ENCODE data around the gene ADCY7.

ADCY7 gene

GRCh38 chr16:50293041-50293783, 26.9 kb downstream of the ADCY7 start:
- TF ChIP-seq CTCF (IDR thresholded peaks at IDR 0.05; ENCODE audit: low read depth, low read length, missing control alignments) = no peak
- no peak overlapping the region for H3K4me3 ChIP-seq (ENCODE audit: low read depth, low read length)
- no peak for DNase-seq (ENCODE audit: low read depth)

GRCh38 chr16:50293994-50294855, 27.9 kb downstream of the ADCY7 start:
- H3K4me3 ChIP-seq (ENCODE audit: low read depth, low read length) = no peak overlapping the region
- TF ChIP-seq CTCF (IDR thresholded peaks at IDR 0.05; ENCODE audit: low read depth, low read length, missing control alignments) = no peak
- no peak for DNase-seq (ENCODE audit: low read depth)

GRCh38 chr16:50294955-50295354, 28.6 kb downstream of the ADCY7 start:
- no peak for DNase-seq (ENCODE audit: low read depth)
- no peak for TF ChIP-seq CTCF (IDR thresholded peaks at IDR 0.05; ENCODE audit: low read depth, low read length, missing control alignments)
- H3K4me3 ChIP-seq (ENCODE audit: low read depth, low read length) = no peak overlapping the region

- DNase-seq (ENCODE audit: low read depth) = no peak
- TF ChIP-seq CTCF (IDR thresholded peaks at IDR 0.05; ENCODE audit: low read depth, low read length, missing control alignments) = no peak
- no peak overlapping the region for H3K4me3 ChIP-seq (ENCODE audit: low read depth, low read length)
Observed at GRCh38 chr16:50295541-50296132, 29.3 kb downstream of the ADCY7 start.

- no peak for TF ChIP-seq CTCF (IDR thresholded peaks at IDR 0.05; ENCODE audit: low read depth, low read length, missing control alignments)
Observed at GRCh38 chr16:50296807-50297206, 30.5 kb downstream of the ADCY7 start.

GRCh38 chr16:50297301-50298074, 31.1 kb downstream of the ADCY7 start:
- H3K4me3 ChIP-seq (ENCODE audit: low read depth, low read length) = no peak overlapping the region
- TF ChIP-seq CTCF (IDR thresholded peaks at IDR 0.05; ENCODE audit: low read depth, low read length, missing control alignments) = no peak
- no peak for DNase-seq (ENCODE audit: low read depth)

More at GRCh38 chr16:50296807-50297206, 30.5 kb downstream of the ADCY7 start:
- DNase-seq (ENCODE audit: low read depth) = no peak
- H3K4me3 ChIP-seq (ENCODE audit: low read depth, low read length) = no peak overlapping the region

All from GM12864 (cell line).